OCI-LY7 (cell line): ENCODE data around the gene CWC27. TPM values are rescaled to one million over a fixed set of nuclear protein-coding genes. Genes with fewer than 3 reads are reported as not detected.

Source experiments
- BruUV-seq: library from RNA; stranded (reverse); fragments of 400-500 nt; replicated peaks from 2 replicates; lab custom pipeline; 2021; lab: Mats Ljungman, UMichigan
- CTCF ChIA-PET: fragments of 300-600 bp; sonication (Branson Sonifier 250); formaldehyde crosslinking; loops from one replicate; lab custom pipeline; 2022; ENCODE audit warnings: antibody characterized with exemption; ENCODE audit not compliant: unreplicated experiment; lab: Charles Lee
- POLR2A ChIA-PET: fragments of 300-600 bp; sonication (Branson Sonifier 250); formaldehyde crosslinking; loops from one replicate; lab custom pipeline; 2022; ENCODE audit warnings: antibody characterized with exemption; lab: Charles Lee
- DNase-seq: peaks from one replicate; pipeline ENCODE4 v3.0.0-alpha.2; 2015; ENCODE audit warnings: low spot score
- H2AFZ ChIP-seq: fragments of 200-600 bp; sonication (generic), shearing (Covaris generic); 2 replicates; pipeline ENCODE4 v1.6.1; 2014; ENCODE audit warnings: mild to moderate bottlenecking, antibody characterized with exemption, low read length, moderate library complexity
- H3K27ac ChIP-seq: fragments of 200-600 bp; sonication (generic); 2 replicates; pipeline ENCODE4 v1.5.1; 2014; ENCODE audit warnings: mixed run types, low read depth, mild to moderate bottlenecking, moderate library complexity, low read length, inconsistent platforms; ENCODE audit not compliant: poor library complexity, severe bottlenecking
- H3K36me3 ChIP-seq: fragments of 200-600 bp; sonication (generic); 2 replicates; pipeline ENCODE4 v1.6.1; 2014; ENCODE audit warnings: mild to moderate bottlenecking, antibody characterized with exemption, low read length, moderate library complexity, mixed read lengths; ENCODE audit not compliant: insufficient read depth
- H3K4me1 ChIP-seq: fragments of 200-600 bp; sonication (generic); 2 replicates; pipeline ENCODE4 v1.5.1; 2014; ENCODE audit warnings: mild to moderate bottlenecking, low read length; ENCODE audit not compliant: insufficient read depth, poor library complexity, severe bottlenecking
- H3K4me2 ChIP-seq: fragments of 200-600 bp; sonication (generic); 2 replicates; pipeline ENCODE4 v1.6.1; 2014; ENCODE audit warnings: mild to moderate bottlenecking, low read length
- H3K4me3 ChIP-seq: fragments of 200-600 bp; sonication (generic); 2 replicates; pipeline ENCODE4 v1.5.1; 2014; ENCODE audit warnings: mild to moderate bottlenecking, low read depth, low read length; ENCODE audit not compliant: poor library complexity, severe bottlenecking
- H3K79me2 ChIP-seq: fragments of 200-600 bp; sonication (generic); 2 replicates; pipeline ENCODE4 v1.6.1; 2016; ENCODE audit warnings: low read depth, mild to moderate bottlenecking, low read length, moderate library complexity, mixed read lengths; ENCODE audit not compliant: insufficient read depth
- H3K9me2 ChIP-seq: fragments of 200-600 bp; sonication (generic); 2 replicates; pipeline ENCODE4 v1.6.1; 2016; ENCODE audit warnings: mild to moderate bottlenecking, low read length, mixed read lengths; ENCODE audit not compliant: insufficient read depth
- H3K9me3 ChIP-seq: fragments of 200-600 bp; sonication (generic); 2 replicates; pipeline ENCODE4 v1.6.1; 2014; ENCODE audit warnings: mild to moderate bottlenecking, mixed run types, low read length, mixed read lengths
- H4K20me1 ChIP-seq: fragments of 200-600 bp; sonication (generic); 2 replicates; pipeline ENCODE4 v1.6.1; 2014; ENCODE audit warnings: mild to moderate bottlenecking, antibody characterized with exemption, low read length, moderate library complexity, mixed read lengths; ENCODE audit not compliant: insufficient read depth
- EZH2phosphoT487 ChIP-seq: fragments of 200-600 bp; sonication (generic); IDR thresholded peaks from 2 replicates; pipeline ENCODE4 v1.6.1; 2018; ENCODE audit warnings: low read depth, borderline replicate concordance, mild to moderate bottlenecking, mixed run types, antibody characterized with exemption, low read length, moderate library complexity, mixed read lengths
- intact Hi-C: fragments of 100-400 bp; cut with micrococcal nuclease; formaldehyde crosslinking; loops from one replicate; pipeline ENCODE4 v1.10.0; 2022; ENCODE audit not compliant: unreplicated experiment
- total RNA-seq, 2 experiments: library from RNA; depleted of rRNA in 1 of 2; stranded (reverse); fragments of >200 nt in 1 of 2; shearing (Covaris generic) in 1 of 2; gene quantifications; 2 replicates each; pipeline ENCODE4 v1.2.3, GENCODE V29; 2014 to 2022
- TF ChIP-seq, protein P1 (sequence below): fragments of 200-600 bp; sonication (generic); conservative IDR thresholded peaks from 2 replicates; pipeline ENCODE4 v1.5.1; 2014; ENCODE audit warnings: mild to moderate bottlenecking, antibody characterized with exemption, low read length, moderate library complexity, mixed read lengths

The CWC27 gene
- total RNA-seq, 2 experiments from 2014 or later = 15.4 to 33.1 TPM

DNA sequence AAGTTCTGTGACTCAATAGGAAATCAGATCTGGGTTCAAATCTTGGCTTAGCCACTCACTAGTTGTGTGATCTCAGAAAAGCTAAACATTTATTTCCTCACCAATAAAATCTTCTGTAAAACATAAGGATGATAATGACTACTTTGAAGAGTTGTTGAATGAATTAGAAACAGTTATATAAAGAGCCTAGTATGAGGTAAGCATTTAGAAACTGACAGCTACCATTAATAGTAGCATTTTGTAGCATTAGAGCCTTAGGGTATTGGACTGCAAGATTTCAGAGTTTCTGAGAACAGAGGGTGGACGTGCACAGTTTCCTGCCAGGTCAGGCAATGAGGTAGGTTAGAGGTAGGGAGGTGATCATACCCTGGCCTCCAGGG lies 293.2 kb downstream of the CWC27 start:
- ChIA-PET POLR2A (interaction anchor here (0.5 to 9.3 kb wide), 8 partner anchors 10 to 419 kb away, joined by 3 to 136 read pairs (median 6); no protein-coding TSS in a partner anchor), CTCF (interaction anchor here (0.7 to 0.9 kb wide), 2 partner anchors 12 to 41 kb away, joined by 3 read pairs; no protein-coding TSS in a partner anchor)
- peak; percentile 53 for DNase-seq
- peak overlapping the region; percentile 65 for H3K4me2 ChIP-seq
- TF ChIP-seq, protein P1, sequence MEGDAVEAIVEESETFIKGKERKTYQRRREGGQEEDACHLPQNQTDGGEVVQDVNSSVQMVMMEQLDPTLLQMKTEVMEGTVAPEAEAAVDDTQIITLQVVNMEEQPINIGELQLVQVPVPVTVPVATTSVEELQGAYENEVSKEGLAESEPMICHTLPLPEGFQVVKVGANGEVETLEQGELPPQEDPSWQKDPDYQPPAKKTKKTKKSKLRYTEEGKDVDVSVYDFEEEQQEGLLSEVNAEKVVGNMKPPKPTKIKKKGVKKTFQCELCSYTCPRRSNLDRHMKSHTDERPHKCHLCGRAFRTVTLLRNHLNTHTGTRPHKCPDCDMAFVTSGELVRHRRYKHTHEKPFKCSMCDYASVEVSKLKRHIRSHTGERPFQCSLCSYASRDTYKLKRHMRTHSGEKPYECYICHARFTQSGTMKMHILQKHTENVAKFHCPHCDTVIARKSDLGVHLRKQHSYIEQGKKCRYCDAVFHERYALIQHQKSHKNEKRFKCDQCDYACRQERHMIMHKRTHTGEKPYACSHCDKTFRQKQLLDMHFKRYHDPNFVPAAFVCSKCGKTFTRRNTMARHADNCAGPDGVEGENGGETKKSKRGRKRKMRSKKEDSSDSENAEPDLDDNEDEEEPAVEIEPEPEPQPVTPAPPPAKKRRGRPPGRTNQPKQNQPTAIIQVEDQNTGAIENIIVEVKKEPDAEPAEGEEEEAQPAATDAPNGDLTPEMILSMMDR = no peak
- no peak for TF ChIP-seq EZH2phosphoT487
- H3K27ac ChIP-seq = peak overlapping the region; percentile 93
- H3K79me2 ChIP-seq = no peaks in the 10 kb centered on the region
- H3K36me3 ChIP-seq = no peaks in the 10 kb centered on the region; the same call in 1 of the 2 replicates
- H3K9me3 ChIP-seq = peaks cover 7% of the 10 kb centered on the region; the same call in 1 of the 2 replicates
- intact Hi-C loops = loop anchor here (1.0 to 5.0 kb wide), 4 partner anchors 24 to 501 kb away; partner anchors contain the start of genes ADAMTS6, CENPK and PPWD1
- H3K9me2 ChIP-seq = no peaks in the 10 kb centered on the region
- no TSS peak for BruUV-seq
- H4K20me1 ChIP-seq = no peaks in the 10 kb centered on the region
- H3K4me1 ChIP-seq = peaks cover 94% of the 10 kb centered on the region
- H3K4me3 ChIP-seq = peak overlapping the region; percentile 35
- H2AFZ ChIP-seq = peak overlapping the region; percentile 89; the same call in 1 of the 2 replicates

DNA sequence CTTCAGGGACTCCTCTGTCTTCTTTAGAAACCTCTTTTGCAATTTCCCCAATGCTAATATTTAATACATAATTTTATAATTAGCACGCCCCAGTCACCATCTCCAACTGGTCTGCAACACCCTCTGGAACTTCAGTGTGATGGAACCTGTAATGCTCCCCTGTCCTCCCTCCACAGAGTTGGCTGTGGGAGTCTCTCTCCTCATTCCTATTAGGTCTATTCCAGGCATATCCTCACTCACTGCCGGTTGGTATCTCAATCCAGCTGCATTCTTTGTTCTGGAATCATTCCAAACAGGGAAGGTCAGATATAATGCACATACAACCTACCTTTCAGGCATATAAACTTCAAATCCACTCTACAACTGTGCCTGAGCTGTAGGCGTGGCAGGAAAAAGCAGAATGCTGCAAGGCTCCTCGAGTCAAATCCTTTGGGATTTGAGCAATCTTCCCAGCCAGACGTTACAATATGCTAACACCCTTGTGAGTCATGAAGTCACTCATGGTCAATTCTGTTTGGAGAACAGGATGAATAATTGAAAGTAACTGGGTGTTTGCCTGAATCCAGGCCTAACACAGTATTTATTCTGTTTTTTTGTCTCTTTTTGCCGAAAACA lies 293.8 kb downstream of the CWC27 start:
- Histone ChIP-seq H2AFZ (peak overlapping the region; percentile 89; the same call in 1 of the 2 replicates), H3K79me2 (no peaks in the 10 kb centered on the region), H3K4me2 (peak overlapping the region; percentile 65), H3K36me3 (no peaks in the 10 kb centered on the region; the same call in 1 of the 2 replicates), H3K9me3 (peaks cover 7% of the 10 kb centered on the region; the same call in 1 of the 2 replicates), H3K4me1 (peaks cover 98% of the 10 kb centered on the region), H3K27ac (peak overlapping the region; percentile 93), H4K20me1 (no peaks in the 10 kb centered on the region), H3K9me2 (no peaks in the 10 kb centered on the region), H3K4me3 (peak overlapping the region; percentile 35)
- TF ChIP-seq EZH2phosphoT487 = no peak
- TF ChIP-seq, protein P1 = no peak
- intact Hi-C loops = loop anchor here (5.0 kb wide), 1 partner anchor 420 kb away; the partner anchor contains the start of gene ADAMTS6
- no peak for DNase-seq
- BruUV-seq = no TSS peak
- CTCF ChIA-PET = interaction anchor here (0.7 kb wide), 1 partner anchor 11 kb away, joined by 3 read pairs; no protein-coding TSS in a partner anchor
- POLR2A ChIA-PET = interaction anchor here (0.8 to 9.3 kb wide), 6 partner anchors 9 to 419 kb away, joined by 3 to 136 read pairs (median 6); no protein-coding TSS in a partner anchor
